HG02884 (cell line): ENCODE data around the gene ADAM33.

ENCODE experiments used
- ATAC-seq: cut with Tn5 transposase; IDR thresholded peaks from one replicate; pipeline ENCODE4 v1.9.1; 2021; ENCODE audit warnings: mild to moderate bottlenecking, moderate library complexity; ENCODE audit not compliant: unreplicated experiment

The ADAM33 gene

DNA sequence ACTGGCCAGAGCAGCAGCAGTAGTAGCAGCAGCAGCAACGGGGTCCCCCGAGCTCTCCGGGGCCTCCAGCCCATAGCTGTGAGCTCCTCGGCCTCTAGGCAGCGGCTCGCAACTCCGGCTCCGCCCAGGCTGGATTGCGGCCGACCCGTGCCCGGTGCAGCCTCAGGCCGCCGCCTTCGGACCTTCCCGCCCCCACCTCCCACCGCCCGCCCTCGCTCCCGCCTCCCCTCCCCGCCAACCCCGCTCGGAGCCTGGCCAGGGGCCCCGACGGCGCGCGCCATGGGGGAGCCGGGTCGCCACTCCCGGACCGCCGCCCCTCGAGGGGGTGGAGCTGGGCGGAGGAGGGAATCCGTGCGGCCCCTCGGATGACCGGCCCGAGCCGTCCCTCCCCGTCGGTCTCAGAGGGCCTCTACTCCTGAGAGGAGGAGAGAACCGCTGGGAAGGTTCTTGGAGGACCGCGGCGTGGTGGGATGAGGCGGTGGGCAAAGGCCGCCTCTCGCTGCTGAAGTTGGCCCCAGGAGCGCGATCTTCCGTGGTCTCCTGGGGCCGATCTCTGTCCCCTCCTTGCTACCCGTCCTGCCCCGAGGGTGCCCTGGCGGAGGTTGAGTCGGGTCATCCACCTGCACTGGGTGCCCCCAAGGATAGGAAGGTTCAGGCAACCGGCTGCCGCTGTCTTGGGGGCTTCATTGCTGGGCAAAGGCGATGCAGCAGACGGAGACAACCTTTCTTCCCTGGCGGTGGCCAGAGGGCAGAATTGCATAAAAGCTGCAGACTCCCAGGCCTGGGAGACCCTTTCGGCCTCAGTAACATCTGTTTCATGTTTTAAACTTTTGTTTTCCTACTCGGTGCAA, at the start of gene ADAM33:
Gene ADAM33 (minus strand): TSS at position 80 of the 851 bp plus-strand sequence. CDS start 6 bp downstream, at position 74.
- ATAC-seq: no peak

- ATAC-seq: no peak
These were observed 49.2 kb upstream of the ADAM33 start for GRCh38 chr20:3730803-3731672.

DNA sequence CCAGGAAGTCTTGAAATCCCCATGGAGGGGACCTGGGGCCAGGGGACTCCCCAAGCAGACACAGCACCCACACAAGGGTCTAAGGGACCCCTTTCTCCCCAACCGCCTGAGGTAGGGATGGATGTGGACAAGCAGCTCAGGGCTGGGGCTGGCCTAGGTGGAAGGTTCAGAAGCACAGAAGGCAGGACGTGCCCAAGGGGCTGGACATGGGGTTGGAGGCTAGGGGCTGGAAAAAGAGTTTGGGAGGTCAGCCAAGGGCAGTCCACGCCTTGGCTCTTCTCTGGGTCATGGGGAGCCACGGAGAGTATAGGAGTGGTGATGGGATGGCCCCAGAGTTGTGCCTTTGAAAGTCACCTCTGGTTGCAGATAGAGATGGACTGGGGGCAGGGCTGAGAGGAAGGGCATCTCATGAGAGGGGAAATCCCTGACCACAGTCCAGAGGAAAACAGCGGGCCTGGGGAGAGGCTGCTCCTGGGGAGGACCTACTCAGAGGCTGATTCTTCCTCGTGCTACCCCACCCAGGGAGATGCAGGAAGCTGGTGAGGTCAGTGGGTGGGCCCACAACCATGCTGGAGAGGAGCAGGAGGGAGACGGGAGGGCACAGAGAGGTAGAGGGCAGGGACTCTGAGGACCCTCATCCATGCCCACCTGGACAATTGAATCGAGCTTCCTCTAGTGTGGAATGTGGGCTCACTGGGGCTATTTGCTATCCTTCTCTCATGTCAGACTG, 48.2 kb upstream of the ADAM33 start:
- ATAC-seq: no peak

DNA sequence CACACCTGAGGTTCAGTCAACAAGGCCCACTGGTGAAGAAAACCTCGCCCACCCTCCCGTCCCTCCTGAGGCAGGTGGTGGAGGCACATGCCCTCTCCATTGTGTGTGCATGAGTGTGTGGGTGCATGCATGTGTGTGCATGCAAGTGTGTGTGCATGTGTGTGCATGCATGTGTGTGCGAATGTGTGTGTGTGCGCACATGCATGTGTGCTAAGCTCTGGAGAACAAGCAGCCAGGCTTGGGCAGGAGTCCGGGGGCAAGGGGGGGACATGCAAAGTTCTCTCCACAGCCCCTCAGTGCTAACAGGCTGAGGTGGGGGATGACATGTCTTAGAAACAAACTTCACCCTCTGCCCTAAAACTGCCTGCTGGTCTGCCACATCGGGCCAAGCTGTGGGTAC, 47.6 kb upstream of the ADAM33 start:
- no peak for ATAC-seq

GRCh38 chr20:3728876-3729275, 47.1 kb upstream of the ADAM33 start:
- ATAC-seq: no peak

DNA sequence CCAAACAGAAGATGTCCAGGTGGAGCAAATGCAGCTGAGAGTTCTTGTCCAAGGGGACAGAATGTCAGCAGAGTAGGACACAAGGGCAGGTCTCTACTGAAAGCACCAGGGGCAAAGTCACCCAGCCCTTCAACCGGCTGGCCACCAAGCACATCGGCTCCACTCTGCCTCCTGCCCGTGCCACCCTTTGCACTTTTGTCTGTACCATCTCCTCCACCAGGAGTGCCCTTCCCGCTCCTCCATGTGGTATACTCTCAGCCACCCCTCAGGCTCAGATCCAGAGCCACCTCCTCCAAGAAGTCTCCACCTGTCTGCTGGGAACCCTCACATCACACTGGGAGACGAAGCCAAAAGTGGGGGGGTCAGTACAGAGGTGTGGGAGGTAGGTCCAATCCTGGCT, 46.5 kb upstream of the ADAM33 start:
- no peak for ATAC-seq

DNA sequence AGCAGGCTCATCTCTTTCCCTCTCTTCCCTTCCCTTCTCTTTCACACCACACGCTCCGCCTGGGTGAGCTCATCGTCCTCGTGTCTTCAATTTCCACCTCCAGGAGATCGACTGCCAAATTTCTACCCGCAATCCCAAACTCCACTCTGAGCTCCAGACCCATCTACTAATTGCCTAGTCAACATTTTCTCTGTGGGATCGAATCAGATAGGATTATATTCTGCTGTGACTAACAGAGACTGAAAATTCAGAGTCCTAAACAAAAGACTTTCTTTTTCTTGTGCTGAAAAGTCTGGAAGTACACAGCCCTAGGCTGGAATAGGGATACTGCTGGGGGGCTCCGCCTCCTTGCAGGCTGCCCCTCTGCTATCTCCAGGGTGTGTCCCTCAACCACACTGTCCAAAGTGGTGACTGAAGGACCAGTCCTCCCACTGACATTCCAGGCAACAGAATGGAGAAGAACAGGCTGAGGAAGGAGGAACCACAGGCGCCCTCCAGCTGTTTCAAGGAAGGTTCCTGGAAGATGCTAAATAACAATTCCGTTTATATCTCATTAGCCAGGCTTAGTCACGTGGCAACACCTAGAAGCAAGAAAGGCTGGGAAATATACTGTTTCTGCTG, 45.7 kb upstream of the ADAM33 start:
- no peak for ATAC-seq

GRCh38 chr20:3724356-3724755, 42.5 kb upstream of the ADAM33 start:
- no peak for ATAC-seq

DNA sequence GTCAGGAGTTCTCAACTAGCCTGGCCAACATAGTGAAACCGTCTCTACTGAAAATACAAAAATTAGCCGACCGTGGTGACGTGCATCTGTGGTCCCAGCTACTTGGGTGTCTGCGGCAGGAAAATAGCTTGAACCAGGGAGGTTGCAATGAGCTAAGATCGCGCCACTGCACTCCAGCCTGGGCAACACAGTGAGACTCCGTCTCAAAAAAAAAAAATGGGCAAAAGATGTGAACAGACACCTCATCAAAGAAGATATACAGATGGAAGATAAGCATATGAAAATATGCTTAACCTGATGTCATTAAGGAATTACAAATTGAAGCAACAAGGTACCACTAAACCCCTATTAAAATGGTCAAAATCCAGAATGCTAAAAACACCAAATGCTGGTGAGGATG, 41.5 kb upstream of the ADAM33 start:
- ATAC-seq: no peak

DNA sequence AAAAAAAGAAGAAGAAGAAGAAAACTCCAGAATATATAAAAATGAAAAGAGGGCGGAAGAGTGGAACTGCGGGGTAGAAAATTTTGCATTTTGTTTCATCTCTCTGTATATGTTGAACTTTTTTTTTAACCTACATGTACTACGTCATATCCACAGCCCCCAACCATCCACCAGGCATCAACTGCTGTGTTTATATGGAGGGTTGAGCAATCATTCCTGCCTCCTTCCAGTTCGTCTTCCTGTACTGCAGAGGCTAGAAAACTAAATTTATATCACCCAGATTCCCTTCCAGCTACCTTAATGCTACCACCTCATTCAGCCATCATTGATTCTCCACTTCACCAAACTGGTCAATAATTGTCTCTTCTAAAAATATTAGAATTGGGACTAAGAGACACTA, 40.1 kb upstream of the ADAM33 start:
- ATAC-seq: no peak

- no peak for ATAC-seq
These were observed 38.8 kb upstream of the ADAM33 start for GRCh38 chr20:3720626-3721025.

DNA sequence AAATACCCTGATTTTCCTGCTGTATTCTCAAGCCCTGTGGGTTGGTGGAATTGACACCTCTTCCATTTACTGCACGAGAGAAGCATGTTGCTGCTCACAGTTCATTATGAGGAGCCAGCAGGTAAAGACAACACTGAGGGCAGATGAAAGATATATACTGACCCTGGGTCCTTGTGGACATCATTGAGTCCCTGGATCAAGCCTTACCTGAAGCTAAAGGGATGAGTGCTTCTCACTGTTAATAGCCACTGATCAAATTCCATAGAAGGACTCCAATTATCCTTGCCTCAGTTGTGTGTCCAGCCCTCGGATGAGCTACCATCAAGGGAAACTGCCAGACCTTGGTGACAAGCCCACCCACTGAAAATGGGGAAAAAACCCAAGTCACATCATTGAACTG, 38.3 kb upstream of the ADAM33 start:
- ATAC-seq: no peak

- no peak for ATAC-seq
These were observed 37.2 kb upstream of the ADAM33 start for GRCh38 chr20:3719046-3719445.

DNA sequence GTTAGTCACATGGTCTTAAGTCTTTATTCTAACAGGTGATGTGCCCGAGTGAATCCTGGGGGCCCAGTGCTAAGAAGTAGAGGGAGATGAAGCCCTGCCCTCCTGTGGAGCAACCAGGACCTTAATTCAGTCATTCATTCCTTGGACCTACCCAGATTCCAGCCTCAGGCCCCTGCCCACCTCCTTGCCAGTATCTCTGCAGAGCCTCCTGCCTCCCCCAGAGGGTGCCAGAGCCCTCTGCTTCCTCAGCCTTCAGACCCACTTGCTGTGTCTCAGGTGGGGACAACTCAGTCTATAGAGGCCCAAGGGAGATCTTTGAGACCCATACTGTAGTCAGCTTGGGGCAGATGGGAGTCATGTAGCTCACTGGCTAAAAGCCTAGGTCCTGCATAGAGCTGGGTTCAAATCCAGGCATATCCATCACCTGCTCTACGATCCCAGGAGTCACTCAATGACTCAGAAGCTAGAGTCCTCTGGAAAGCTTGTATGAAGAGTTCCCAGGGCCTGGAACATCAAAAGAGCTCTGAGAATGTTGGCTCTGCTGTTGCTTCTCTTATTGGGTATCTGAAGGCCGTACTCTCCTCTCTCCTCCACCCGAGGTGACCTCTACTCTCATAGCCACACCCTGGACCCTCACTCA, 34.5 kb upstream of the ADAM33 start:
- no peak for ATAC-seq

- no peak for ATAC-seq
These were observed 32.3 kb upstream of the ADAM33 start for GRCh38 chr20:3714092-3714491.

- no peak for ATAC-seq
These were observed 30.6 kb upstream of the ADAM33 start, which contains the start of gene SIGLEC1 for GRCh38 chr20:3712279-3712873. Gene SIGLEC1, minus strand, starts transcription at chr20:3712600. Its CDS starts 5,472 bp downstream, at chr20:3707128.

GRCh38 chr20:3711484-3711941, 29.7 kb upstream of the ADAM33 start:
- ATAC-seq: no peak

DNA sequence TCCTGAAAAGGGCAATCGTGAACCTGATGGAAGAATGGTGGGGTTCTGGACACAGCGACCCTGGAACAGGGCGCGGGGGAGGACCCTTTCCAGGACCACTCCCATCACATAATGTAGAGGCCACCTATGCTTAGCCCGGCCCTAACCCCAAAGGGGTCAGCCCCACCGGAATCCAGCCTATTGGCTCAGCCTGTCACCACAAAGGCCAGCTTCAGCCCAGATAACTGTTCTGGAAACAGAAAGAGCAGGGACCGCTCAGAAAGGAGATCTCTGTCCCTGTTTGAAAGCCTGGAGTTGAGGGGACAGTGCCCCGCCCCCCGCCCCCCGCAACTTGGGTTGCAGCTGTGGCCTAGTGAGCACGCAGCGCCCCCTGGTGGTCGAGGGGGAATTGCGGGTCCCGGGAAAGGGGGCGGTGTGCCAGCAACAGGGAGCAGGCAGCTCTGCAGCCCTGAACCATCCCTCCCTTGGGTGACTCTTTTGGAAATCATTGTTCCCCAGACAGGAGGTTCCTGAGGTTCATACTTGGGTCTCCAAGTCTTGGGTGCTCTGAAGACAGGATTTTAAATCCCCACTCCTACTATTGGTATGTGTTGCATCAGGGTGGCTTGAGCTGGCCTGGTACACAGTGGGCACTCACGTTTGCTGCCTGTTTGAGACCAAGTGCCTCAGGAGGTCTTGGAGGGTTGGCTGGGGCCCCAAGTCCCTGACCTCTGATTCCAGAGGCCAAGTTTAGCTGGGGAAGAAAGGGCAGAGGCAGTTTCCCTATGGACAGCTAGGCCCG, 29.1 kb upstream of the ADAM33 start:
- no peak for ATAC-seq

- no peak for ATAC-seq
These were observed 28.2 kb upstream of the ADAM33 start for GRCh38 chr20:3710011-3710466.
